ENCODE measurements around the gene VAV3. TPM values are rescaled to one million over a fixed set of nuclear protein-coding genes. Genes with fewer than 3 reads are reported as not detected.

The VAV3 gene
- total and polyA plus RNA-seq, 8 donors: 7.1 to 21.4 (median 12.8) TPM

DNA sequence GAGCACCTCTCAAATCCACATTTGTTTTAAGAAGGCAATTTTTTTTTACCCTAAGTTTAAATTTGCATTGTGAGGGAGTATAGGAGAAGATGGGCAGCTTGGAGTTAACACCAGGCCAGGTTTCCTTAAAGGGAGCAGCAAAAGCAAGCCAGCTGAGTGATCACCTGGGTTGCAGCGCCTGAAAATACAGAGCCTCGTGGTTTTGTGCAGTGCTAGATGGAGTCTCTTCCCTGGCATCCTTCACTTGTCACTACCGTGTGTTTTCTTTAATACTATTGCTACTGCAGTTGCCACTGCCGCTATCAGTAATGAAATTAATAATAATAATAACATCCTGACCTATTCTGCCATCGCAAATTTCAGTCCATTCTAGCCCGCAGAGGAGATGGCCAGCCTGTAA is 35.2 kb upstream of the VAV3 start:
- ATAC-seq (no peak), DNase-seq (no peak), FAIRE-seq (no peak)
- H3K36me3 ChIP-seq: no peaks in the 10 kb centered on the region
- WGBS, 2 donors: 69 to 72% methylated on average over 6 of the region's 6 CpGs
- H3K4me3 ChIP-seq: no peak overlapping the region
- H3K4me1 ChIP-seq: no peaks in the 10 kb centered on the region
- TF ChIP-seq, protein P1, sequence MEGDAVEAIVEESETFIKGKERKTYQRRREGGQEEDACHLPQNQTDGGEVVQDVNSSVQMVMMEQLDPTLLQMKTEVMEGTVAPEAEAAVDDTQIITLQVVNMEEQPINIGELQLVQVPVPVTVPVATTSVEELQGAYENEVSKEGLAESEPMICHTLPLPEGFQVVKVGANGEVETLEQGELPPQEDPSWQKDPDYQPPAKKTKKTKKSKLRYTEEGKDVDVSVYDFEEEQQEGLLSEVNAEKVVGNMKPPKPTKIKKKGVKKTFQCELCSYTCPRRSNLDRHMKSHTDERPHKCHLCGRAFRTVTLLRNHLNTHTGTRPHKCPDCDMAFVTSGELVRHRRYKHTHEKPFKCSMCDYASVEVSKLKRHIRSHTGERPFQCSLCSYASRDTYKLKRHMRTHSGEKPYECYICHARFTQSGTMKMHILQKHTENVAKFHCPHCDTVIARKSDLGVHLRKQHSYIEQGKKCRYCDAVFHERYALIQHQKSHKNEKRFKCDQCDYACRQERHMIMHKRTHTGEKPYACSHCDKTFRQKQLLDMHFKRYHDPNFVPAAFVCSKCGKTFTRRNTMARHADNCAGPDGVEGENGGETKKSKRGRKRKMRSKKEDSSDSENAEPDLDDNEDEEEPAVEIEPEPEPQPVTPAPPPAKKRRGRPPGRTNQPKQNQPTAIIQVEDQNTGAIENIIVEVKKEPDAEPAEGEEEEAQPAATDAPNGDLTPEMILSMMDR (IDR thresholded peaks at IDR 0.05): no peak
- H3K27ac ChIP-seq: no peak overlapping the region
- intact Hi-C loops (cut with DNase I): no loop called here
- H3K9me3 ChIP-seq: no peaks in the 10 kb centered on the region
- no peaks in the 10 kb centered on the region for H3K27me3 ChIP-seq

DNA sequence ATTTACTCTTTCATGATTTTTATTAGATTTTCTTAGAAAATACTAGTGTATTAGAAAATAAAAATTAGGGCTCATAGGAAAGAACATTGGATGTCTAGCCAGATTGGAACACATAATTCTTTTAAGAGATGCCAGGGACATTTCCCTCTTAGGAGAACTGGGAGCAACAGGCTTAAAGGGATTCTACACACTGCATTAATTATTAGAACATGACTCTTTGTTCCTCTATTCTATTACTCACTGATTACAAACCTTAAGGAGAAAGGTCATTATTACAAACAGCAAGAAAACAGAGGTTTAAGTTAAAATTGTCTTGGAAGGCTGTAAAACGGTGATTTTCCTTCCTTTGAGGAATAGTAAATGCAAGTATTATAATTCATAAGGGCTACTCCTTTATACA is 32.9 kb upstream of the VAV3 start:
- H3K27me3 ChIP-seq: no peaks in the 10 kb centered on the region
- ATAC-seq (no peak), FAIRE-seq (no peak), DNase-seq (no peak)
- no peaks in the 10 kb centered on the region for H3K4me1 ChIP-seq
- H3K9me3 ChIP-seq: no peaks in the 10 kb centered on the region
- no peak overlapping the region for H3K4me3 ChIP-seq
- H3K27ac ChIP-seq: no peak overlapping the region
- 31 to 51% methylated on average over 1 of the region's 1 CpG for WGBS, 2 donors
- TF ChIP-seq, protein P1 (IDR thresholded peaks at IDR 0.05): no peak
- intact Hi-C loops (cut with DNase I): no loop called here
- H3K36me3 ChIP-seq: no peaks in the 10 kb centered on the region

DNA sequence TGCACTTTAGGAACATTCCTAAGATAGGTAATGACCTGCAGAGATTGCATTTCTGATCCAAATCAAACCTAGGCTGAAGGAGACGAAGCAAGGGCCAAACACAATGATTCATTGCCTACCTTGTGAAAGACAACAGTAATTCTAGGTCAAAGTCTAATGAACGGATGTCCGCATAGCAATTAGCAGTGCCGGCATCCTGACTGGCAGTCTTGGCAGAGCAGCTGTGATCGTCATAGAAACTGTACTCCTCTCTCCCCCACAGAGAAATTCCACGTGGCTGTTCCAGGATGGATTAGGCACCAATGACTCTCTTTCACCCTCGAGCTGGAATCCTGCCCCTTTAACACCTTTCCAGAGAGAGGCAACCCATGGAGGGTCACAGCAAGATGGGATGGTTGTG is 28.9 kb upstream of the VAV3 start:
- ATAC-seq: no peak
- intact Hi-C loops (cut with DNase I): no loop called here
- WGBS, 2 donors: 11 to 13% methylated on average over 7 of the region's 7 CpGs
- no peaks in the 10 kb centered on the region for H3K9me3 ChIP-seq
- H3K4me1 ChIP-seq: no peaks in the 10 kb centered on the region
- H3K4me3 ChIP-seq: no peak overlapping the region
- H3K36me3 ChIP-seq: no peaks in the 10 kb centered on the region
- TF ChIP-seq, protein P1 (IDR thresholded peaks at IDR 0.05): no peak
- DNase-seq: no peak
- no peak overlapping the region for H3K27ac ChIP-seq
- FAIRE-seq: no peak
- H3K27me3 ChIP-seq: no peaks in the 10 kb centered on the region

DNA sequence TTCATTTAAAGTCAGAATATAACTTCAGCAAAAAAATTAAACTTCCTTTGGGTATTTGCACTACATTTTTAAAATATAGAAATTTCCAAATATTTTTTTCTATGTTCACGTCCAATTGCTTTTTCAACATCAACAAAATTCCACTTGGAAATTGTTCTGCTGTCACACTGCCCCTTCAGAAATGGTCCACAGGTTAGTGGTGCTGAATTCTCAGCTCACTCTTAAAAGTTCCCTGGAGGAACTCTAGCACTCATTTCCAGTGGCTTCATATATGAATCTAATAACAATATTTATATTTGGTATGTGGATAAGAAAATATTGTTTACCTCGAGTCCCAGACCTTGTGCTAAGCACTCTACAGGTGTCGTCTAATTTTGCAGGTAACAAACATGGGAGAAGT is 27.4 kb upstream of the VAV3 start:
- Histone ChIP-seq H3K27me3 (no peaks in the 10 kb centered on the region), H3K36me3 (no peaks in the 10 kb centered on the region), H3K4me1 (no peaks in the 10 kb centered on the region), H3K27ac (no peak overlapping the region), H3K9me3 (no peaks in the 10 kb centered on the region), H3K4me3 (no peak overlapping the region)
- TF ChIP-seq, protein P1 (IDR thresholded peaks at IDR 0.05): no peak
- DNase-seq: no peak
- ATAC-seq: no peak
- no peak for FAIRE-seq
- intact Hi-C loops (cut with DNase I): no loop called here
- WGBS, 2 donors: 50 to 68% methylated on average over 3 of the region's 3 CpGs

DNA sequence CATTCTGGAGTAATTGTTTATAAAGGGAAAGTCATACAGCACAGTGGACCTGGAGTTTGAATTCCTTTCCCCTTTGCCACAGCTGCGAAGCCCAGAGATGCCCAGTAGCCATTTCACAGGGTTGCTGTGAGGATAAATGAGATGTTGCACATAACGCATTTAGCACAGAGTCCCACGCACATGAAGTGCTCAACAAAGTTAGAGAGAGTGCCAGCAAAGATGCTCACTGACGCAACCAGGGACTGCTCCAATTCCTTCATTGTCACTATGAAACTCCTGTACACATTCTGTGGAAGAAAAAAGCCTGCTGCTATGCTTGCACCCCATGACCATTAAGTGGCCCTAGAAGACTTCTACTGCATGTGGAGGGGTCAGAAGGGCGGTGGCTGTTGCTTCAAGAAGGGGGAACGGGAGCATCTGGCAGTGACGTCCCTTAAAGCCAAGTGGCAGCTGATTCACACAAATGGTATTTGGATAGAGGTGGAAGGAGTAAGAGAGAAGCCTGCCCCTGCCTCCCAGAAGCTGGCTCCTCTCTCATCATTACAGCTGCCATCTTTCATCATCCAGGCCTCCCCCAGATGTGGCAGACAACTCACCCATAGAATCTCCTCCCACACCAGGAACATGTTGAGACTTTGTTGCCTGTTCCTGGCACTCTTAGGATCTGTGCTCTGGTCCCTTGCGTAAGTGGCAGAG is 26.5 kb upstream of the VAV3 start:
- intact Hi-C loops (cut with DNase I): no loop called here
- Histone ChIP-seq H3K36me3 (no peaks in the 10 kb centered on the region), H3K9me3 (no peaks in the 10 kb centered on the region), H3K4me3 (no peak overlapping the region), H3K27ac (no peak overlapping the region), H3K4me1 (no peaks in the 10 kb centered on the region), H3K27me3 (no peaks in the 10 kb centered on the region)
- no peak for FAIRE-seq
- 62 to 67% methylated on average over 8 of the region's 8 CpGs for WGBS, 2 donors
- TF ChIP-seq, protein P1 (IDR thresholded peaks at IDR 0.05): no peak
- no peak for ATAC-seq
- no peak for DNase-seq

All from pancreas (tissue), 10 donors.